ENCODE data around the gene CHST15. TPM values are rescaled to one million over a fixed set of nuclear protein-coding genes. Genes with fewer than 3 reads are reported as not detected.

Gene CHST15
- total and polyA plus RNA-seq, 2 of the 8 experiments (the other 6 are each of a cell fraction or from before 2014, with no cell fraction given), result 8.8 to 9.1 TPM

GRCh38 chr10:123965973-123966895 is 127.2 kb downstream of the CHST15 start:
- Histone ChIP-seq H4K8ac (ENCODE audit: extremely low read depth, insufficient read depth, low read length) (0 out of 2 replicates have a peak overlapping the region, but pooled peaks have one; percentile 29), H3K27me3 (replicated peaks in 1 of 4; ENCODE audit: control insufficient read depth in 3 of 4, extremely low read depth in 1 of 4, insufficient read depth in 3 of 4, low read length in 3 of 4) (peaks cover 0 to 8% (median 4%) of the 10 kb centered on the region in 4 experiments; a peak in 3 of 7 replicates), H3K18ac (ENCODE audit: extremely low read depth, low read length) (no peak overlapping the region), H3K56ac (replicated peaks; ENCODE audit: insufficient read length, low read depth, low read length) (no peak overlapping the region), H4K91ac (replicated peaks; ENCODE audit: insufficient read length, low read length) (no peak overlapping the region), H3K79me2 (ENCODE audit: control insufficient read depth in 1 of 2, insufficient read depth in 2 of 2, low read length in 2 of 2) (no peaks in the 10 kb centered on the region), H2BK15ac (ENCODE audit: low read length) (no peak overlapping the region), H3K36me3 (ENCODE audit: control insufficient read depth in 2 of 4, insufficient read depth in 4 of 4, low read length in 3 of 4) (no peaks in the 10 kb centered on the region), H3K23ac (ENCODE audit: insufficient read length) (no peak overlapping the region), H3K4ac (replicated peaks; ENCODE audit: insufficient read length, low read depth, low read length) (no peak overlapping the region), H3K9me3 (ENCODE audit: insufficient read depth in 2 of 2, low read depth in 1 of 2, low read length in 1 of 2) (no peaks in the 10 kb centered on the region), H3K27ac (ENCODE audit: low read depth, low read length) (no peak overlapping the region), H2BK20ac (ENCODE audit: low read length) (no peak overlapping the region), H3K14ac (ENCODE audit: insufficient read length) (no peak overlapping the region), H4K20me1 (replicated peaks in 1 of 2; ENCODE audit: control insufficient read depth in 1 of 2, insufficient read depth in 2 of 2, low read length in 2 of 2) (peaks cover 0 to 5% of the 10 kb centered on the region in 2 experiments), H3K4me3 (ENCODE audit: extremely low read depth in 1 of 4, insufficient read depth in 2 of 4, low read depth in 3 of 4, low read length in 4 of 4) (no peak overlapping the region), H2BK5ac (ENCODE audit: low read depth, low read length) (no peak overlapping the region), H2AFZ (ENCODE audit: low read length) (no peak overlapping the region), H3K4me2 (ENCODE audit: insufficient read depth in 1 of 2, low read depth in 2 of 2, low read length in 2 of 2) (no peak overlapping the region), H2BK120ac (replicated peaks; ENCODE audit: low read depth, low read length) (no peak overlapping the region), H3K9ac (replicated peaks in 1 of 4; ENCODE audit: extremely low read depth in 1 of 4, low read depth in 3 of 4, low read length in 3 of 4) (no peak overlapping the region), H2AK5ac (ENCODE audit: low read depth, low read length) (no peak overlapping the region), H3K23me2 (ENCODE audit: low read depth, low read length) (peaks cover 5% of the 10 kb centered on the region; the same call in 1 of the 2 replicates), H4K5ac (ENCODE audit: insufficient read length, low read depth, low read length) (no peak overlapping the region), H3K79me1 (ENCODE audit: low read depth, low read length) (no peaks in the 10 kb centered on the region), H3K4me1 (replicated peaks in 1 of 4; ENCODE audit: control insufficient read depth in 3 of 4, insufficient read depth in 4 of 4, low read length in 3 of 4) (peaks cover 2 to 16% (median 8%) of the 10 kb centered on the region in 4 experiments), H2BK12ac (ENCODE audit: low read depth, low read length) (no peak overlapping the region)
- DNase-seq (ENCODE audit: low read depth in 1 of 2, low spot score in 2 of 2) (peak in 1 of 2 experiments; percentile 38), FAIRE-seq (no peak)
- 72% methylated on average over 9 of the region's 13 CpGs; no CpG with 5 or more reads in 1 of the 2 experiments for WGBS, 2 experiments (ENCODE audit: extremely low coverage in 1 of 2, insufficient coverage in 1 of 2, insufficient read length in 1 of 2, insufficient replicate concordance in 2 of 2, low coverage in 1 of 2, low lambda C conversion rate in 2 of 2, missing lambda C conversion rate in 1 of 2)
- POLR2A ChIA-PET (ENCODE audit: partially characterized antibody), result no interaction called here
- CTCF ChIA-PET (ENCODE audit: partially characterized antibody), result interaction anchor here (0.7 to 9.3 kb wide), 24 partner anchors 32 to 392 kb away, joined by 3 to 76 read pairs (median 4); partner anchors contain the start of genes CPXM2 and GPR26
- TF ChIP-seq POU5F1 (IDR thresholded peaks at IDR 0.05; ENCODE audit: low read depth, low read length) (no peak), KDM4A (IDR thresholded peaks at IDR 0.05; ENCODE audit: low read depth, low read length, severe bottlenecking) (no peak), HDAC2 (IDR thresholded peaks at IDR 0.05; ENCODE audit: borderline replicate concordance in 1 of 2, low read depth in 2 of 2, low read length in 2 of 2) (no peak), CHD1 (IDR thresholded peaks at IDR 0.05; ENCODE audit: low read depth, low read length) (no peak), YY1 (IDR thresholded peaks at IDR 0.05; ENCODE audit: low read depth, low read length) (no peak), SIRT6 (IDR thresholded peaks at IDR 0.05; ENCODE audit: low read length) (no peak), ATF2 (IDR thresholded peaks at IDR 0.05; ENCODE audit: low read length) (no peak), JUN (IDR thresholded peaks at IDR 0.05; ENCODE audit: low read depth, low read length) (no peak), CBX5 (IDR thresholded peaks at IDR 0.05; ENCODE audit: low read depth, low read length) (no peak), ZNF274 (IDR thresholded peaks at IDR 0.05; ENCODE audit: borderline replicate concordance, extremely low read depth, low read length) (no peak)
